Astrocyte (in vitro differentiated cells and primary cell): ENCODE measurements around the gene PLA2R1. TPM values are rescaled to one million over a fixed set of nuclear protein-coding genes. Genes with fewer than 3 reads are reported as not detected.

Source experiments
- DNase-seq: peaks from one replicate; pipeline ENCODE4 v3.0.0-alpha.2; 2010; ENCODE audit warnings: low read depth
- FAIRE-seq: peaks from 2 replicates; lab custom pipeline; 2011; peaks lifted over from hg19 to GRCh38; lab: Jason Lieb, UNC
- H2AFZ ChIP-seq: 2 replicates; pipeline ENCODE4 v1.6.0; 2012; ENCODE audit warnings: low read depth, low read length, inconsistent platforms
- H3K27ac ChIP-seq: 2 replicates; pipeline ENCODE4 v1.5.1; 2011; ENCODE audit warnings: low read depth, low read length, inconsistent platforms
- H3K27me3 ChIP-seq: 2 replicates; pipeline ENCODE4 v1.6.0; 2011; ENCODE audit warnings: low read length, inconsistent platforms; ENCODE audit not compliant: insufficient read depth
- H3K36me3 ChIP-seq: 2 replicates; pipeline ENCODE4 v1.5.1; 2011; ENCODE audit warnings: low read length, inconsistent platforms; ENCODE audit not compliant: insufficient read depth
- H3K4me1 ChIP-seq: 2 replicates; pipeline ENCODE4 v1.5.1; 2011; ENCODE audit warnings: low read length, inconsistent platforms; ENCODE audit not compliant: insufficient read depth
- H3K4me2 ChIP-seq: 2 replicates; pipeline ENCODE4 v1.6.0; 2012; ENCODE audit warnings: low read length, inconsistent platforms
- H3K4me3 ChIP-seq: 2 replicates; pipeline ENCODE4 v1.5.1; 2011; ENCODE audit warnings: low read depth, mild to moderate bottlenecking, low read length, inconsistent platforms; ENCODE audit not compliant: insufficient read depth
- H3K79me2 ChIP-seq: 2 replicates; pipeline ENCODE4 v1.6.0; 2012; ENCODE audit warnings: mild to moderate bottlenecking, low read length, inconsistent platforms; ENCODE audit not compliant: insufficient read depth
- H3K9ac ChIP-seq: 2 replicates; pipeline ENCODE4 v1.6.0; 2012; ENCODE audit warnings: mild to moderate bottlenecking, low read length, inconsistent platforms
- H3K9me3 ChIP-seq: 2 replicates; pipeline ENCODE4 v1.5.1; 2012; ENCODE audit warnings: low read depth, mild to moderate bottlenecking, low read length, inconsistent platforms; ENCODE audit not compliant: insufficient read depth
- H4K20me1 ChIP-seq: 2 replicates; pipeline ENCODE4 v1.6.0; 2012; ENCODE audit warnings: low read length, inconsistent platforms; ENCODE audit not compliant: insufficient read depth
- H3K27ac Mint-ChIP-seq: one replicate; pipeline ENCODE4 v1.8.0; 2021; ENCODE audit warnings: mild to moderate bottlenecking, mixed read lengths; ENCODE audit not compliant: unreplicated experiment
- H3K27me3 Mint-ChIP-seq: one replicate; pipeline ENCODE4 v1.8.0; 2021; ENCODE audit warnings: low read depth, mixed read lengths; ENCODE audit not compliant: unreplicated experiment
- H3K36me3 Mint-ChIP-seq: one replicate; pipeline ENCODE4 v1.8.0; 2021; ENCODE audit warnings: low read depth, mixed read lengths; ENCODE audit not compliant: unreplicated experiment
- H3K4me1 Mint-ChIP-seq: one replicate; pipeline ENCODE4 v1.8.0; 2021; ENCODE audit warnings: low read depth, mixed read lengths; ENCODE audit not compliant: unreplicated experiment
- H3K4me3 Mint-ChIP-seq: one replicate; pipeline ENCODE4 v1.8.0; 2021; ENCODE audit warnings: mild to moderate bottlenecking, moderate library complexity, mixed read lengths; ENCODE audit not compliant: unreplicated experiment
- H3K9me3 Mint-ChIP-seq: one replicate; pipeline ENCODE4 v1.8.0; 2021; ENCODE audit warnings: mild to moderate bottlenecking, mixed read lengths; ENCODE audit not compliant: unreplicated experiment
- CTCF ChIP-seq: IDR thresholded peaks from 2 replicates; pipeline ENCODE4 v1.5.1; 2011; ENCODE audit warnings: low read depth, mild to moderate bottlenecking, inconsistent platforms, low read length, moderate library complexity; ENCODE audit not compliant: insufficient read depth
- EZH2 ChIP-seq: IDR thresholded peaks from 2 replicates; pipeline ENCODE4 v1.6.1; 2012; ENCODE audit warnings: mild to moderate bottlenecking, low read length, inconsistent platforms; ENCODE audit not compliant: insufficient read depth
- total RNA-seq: library from RNA; stranded (reverse); gene quantifications from 2 replicates; pipeline ENCODE4 v1.2.1, GENCODE V29; 2021

PLA2R1 gene
- total RNA-seq, 1 donor from 2014 or later, result 7.1 TPM

- peaks cover 3% of the 10 kb centered on the region for H3K4me1 Mint-ChIP-seq
- peaks cover 62% of the 10 kb centered on the region for H3K27me3 Mint-ChIP-seq
- H2AFZ ChIP-seq, result no peak overlapping the region
- H3K4me2 ChIP-seq, result no peak overlapping the region
- H3K27ac ChIP-seq, result no peak overlapping the region
- H3K4me3 ChIP-seq, result no peak overlapping the region
- H4K20me1 ChIP-seq, result no peaks in the 10 kb centered on the region
- H3K4me1 ChIP-seq, result peaks cover 4% of the 10 kb centered on the region
- H3K9ac ChIP-seq, result no peak overlapping the region
- no peak for DNase-seq
- TF ChIP-seq CTCF (no peak), EZH2 (no peak)
- no peak overlapping the region for H3K27ac Mint-ChIP-seq
- H3K9me3 Mint-ChIP-seq, result no peaks in the 10 kb centered on the region
- no peaks in the 10 kb centered on the region for H3K36me3 Mint-ChIP-seq
- H3K4me3 Mint-ChIP-seq, result no peak overlapping the region
- no peaks in the 10 kb centered on the region for H3K36me3 ChIP-seq
- no peaks in the 10 kb centered on the region for H3K9me3 ChIP-seq
- no peaks in the 10 kb centered on the region for H3K79me2 ChIP-seq
- FAIRE-seq, result no peak
- H3K27me3 ChIP-seq, result peaks cover 11% of the 10 kb centered on the region
Observed at GRCh38 chr2:159905926-159906714, 156.3 kb downstream of the PLA2R1 start.

- Histone ChIP-seq H3K4me1 (peaks cover 4% of the 10 kb centered on the region), H3K27me3 (peaks cover 11% of the 10 kb centered on the region), H3K27ac (no peak overlapping the region), H3K79me2 (no peaks in the 10 kb centered on the region), H3K4me2 (peak overlapping the region; percentile 81), H4K20me1 (no peaks in the 10 kb centered on the region), H3K4me3 (no peak overlapping the region), H3K9ac (no peak overlapping the region), H2AFZ (no peak overlapping the region), H3K36me3 (no peaks in the 10 kb centered on the region), H3K9me3 (no peaks in the 10 kb centered on the region)
- Mint-ChIP-seq H3K4me1 (peaks cover 3% of the 10 kb centered on the region), H3K9me3 (no peaks in the 10 kb centered on the region), H3K27ac (no peak overlapping the region), H3K36me3 (no peaks in the 10 kb centered on the region), H3K4me3 (no peak overlapping the region), H3K27me3 (peaks cover 56% of the 10 kb centered on the region)
- DNase-seq (no peak), FAIRE-seq (no peak)
- TF ChIP-seq EZH2 (no peak), CTCF (no peak)
Observed at GRCh38 chr2:159904959-159905305, 157.5 kb downstream of the PLA2R1 start.
